GM12864 (cell line): ENCODE measurements around the gene STMND1.

ENCODE experiments used
- DNase-seq: peaks from one replicate; pipeline ENCODE4 v3.0.0-alpha.2; 2011; ENCODE audit warnings: low read depth
- H3K4me3 ChIP-seq: 2 replicates; pipeline ENCODE4 v1.5.1; 2011; ENCODE audit warnings: mild to moderate bottlenecking, low read depth, low read length, control low read depth
- TF ChIP-seq, protein P1 (sequence below): IDR thresholded peaks from 2 replicates; pipeline ENCODE4 v1.5.1; 2011; ENCODE audit warnings: low read depth, mild to moderate bottlenecking, moderate library complexity, low read length, control low read depth, inconsistent platforms; ENCODE audit errors: missing control alignments

STMND1 gene

GRCh38 chr6:17157617-17158016 lies 55.8 kb downstream of the STMND1 start:
- TF ChIP-seq, protein P1, sequence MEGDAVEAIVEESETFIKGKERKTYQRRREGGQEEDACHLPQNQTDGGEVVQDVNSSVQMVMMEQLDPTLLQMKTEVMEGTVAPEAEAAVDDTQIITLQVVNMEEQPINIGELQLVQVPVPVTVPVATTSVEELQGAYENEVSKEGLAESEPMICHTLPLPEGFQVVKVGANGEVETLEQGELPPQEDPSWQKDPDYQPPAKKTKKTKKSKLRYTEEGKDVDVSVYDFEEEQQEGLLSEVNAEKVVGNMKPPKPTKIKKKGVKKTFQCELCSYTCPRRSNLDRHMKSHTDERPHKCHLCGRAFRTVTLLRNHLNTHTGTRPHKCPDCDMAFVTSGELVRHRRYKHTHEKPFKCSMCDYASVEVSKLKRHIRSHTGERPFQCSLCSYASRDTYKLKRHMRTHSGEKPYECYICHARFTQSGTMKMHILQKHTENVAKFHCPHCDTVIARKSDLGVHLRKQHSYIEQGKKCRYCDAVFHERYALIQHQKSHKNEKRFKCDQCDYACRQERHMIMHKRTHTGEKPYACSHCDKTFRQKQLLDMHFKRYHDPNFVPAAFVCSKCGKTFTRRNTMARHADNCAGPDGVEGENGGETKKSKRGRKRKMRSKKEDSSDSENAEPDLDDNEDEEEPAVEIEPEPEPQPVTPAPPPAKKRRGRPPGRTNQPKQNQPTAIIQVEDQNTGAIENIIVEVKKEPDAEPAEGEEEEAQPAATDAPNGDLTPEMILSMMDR = no peak
- no peak for DNase-seq
- H3K4me3 ChIP-seq = no peak overlapping the region

DNA sequence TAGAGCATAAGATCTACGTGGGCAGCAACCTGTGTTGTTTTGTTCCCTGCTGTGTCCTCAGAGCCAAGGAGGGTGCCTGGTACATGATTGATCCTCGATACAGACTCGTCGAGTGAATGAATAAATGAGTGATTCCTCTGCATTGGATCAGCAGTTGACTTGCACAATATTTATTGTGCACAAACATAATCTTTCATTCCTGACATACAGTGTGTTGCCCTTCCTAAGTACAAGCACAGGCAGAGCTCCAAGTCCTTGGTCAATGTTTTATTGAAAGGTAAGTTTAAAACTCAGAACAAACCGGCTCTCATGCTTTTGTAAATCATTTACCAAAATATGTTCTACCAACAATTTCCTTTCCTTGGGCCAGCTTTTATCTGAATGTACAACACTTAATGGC lies 57.4 kb downstream of the STMND1 start:
- TF ChIP-seq, protein P1 = no peak
- DNase-seq = no peak
- no peak overlapping the region for H3K4me3 ChIP-seq

DNA sequence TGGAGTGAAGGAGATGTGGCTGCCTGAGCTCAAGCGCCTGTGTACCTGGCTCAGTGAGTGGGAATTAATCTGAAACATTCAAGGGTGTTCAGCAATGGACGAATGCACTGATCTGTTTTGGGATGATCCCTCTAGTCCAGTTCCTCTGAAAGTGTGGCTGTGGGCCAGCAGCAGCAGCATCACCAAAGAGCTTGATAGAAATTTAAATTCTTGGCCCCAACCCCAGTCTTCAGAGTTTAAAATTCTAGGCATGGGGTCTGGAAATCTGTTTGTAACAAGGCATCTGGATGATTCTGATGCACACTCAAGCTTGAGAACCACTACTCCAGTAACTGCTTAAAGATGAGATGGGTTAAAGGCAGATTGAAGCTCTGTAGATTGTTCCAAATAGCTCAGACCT lies 59.2 kb downstream of the STMND1 start:
- TF ChIP-seq, protein P1 = no peak
- DNase-seq = no peak
- H3K4me3 ChIP-seq = no peak overlapping the region

DNA sequence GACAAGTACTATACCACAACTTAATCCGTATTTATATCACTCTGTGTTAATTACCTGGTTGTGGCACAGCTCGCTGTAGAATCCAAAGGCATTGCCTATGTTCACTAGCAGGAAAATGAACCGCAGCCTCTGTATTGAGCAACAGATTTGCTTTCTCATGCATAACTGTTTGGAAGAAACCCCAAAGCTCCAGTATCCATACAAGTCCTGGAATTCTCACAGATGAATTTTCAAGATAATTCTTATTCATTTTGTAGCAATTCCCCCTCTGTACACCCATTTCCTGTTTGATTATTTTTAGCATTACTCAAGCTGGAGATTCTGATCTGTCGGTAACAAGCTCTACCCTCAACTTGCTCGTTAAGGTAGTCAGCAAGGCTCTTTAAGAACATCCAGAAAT lies 63.5 kb downstream of the STMND1 start:
- TF ChIP-seq, protein P1 = no peak
- no peak for DNase-seq
- H3K4me3 ChIP-seq = no peak overlapping the region

DNA sequence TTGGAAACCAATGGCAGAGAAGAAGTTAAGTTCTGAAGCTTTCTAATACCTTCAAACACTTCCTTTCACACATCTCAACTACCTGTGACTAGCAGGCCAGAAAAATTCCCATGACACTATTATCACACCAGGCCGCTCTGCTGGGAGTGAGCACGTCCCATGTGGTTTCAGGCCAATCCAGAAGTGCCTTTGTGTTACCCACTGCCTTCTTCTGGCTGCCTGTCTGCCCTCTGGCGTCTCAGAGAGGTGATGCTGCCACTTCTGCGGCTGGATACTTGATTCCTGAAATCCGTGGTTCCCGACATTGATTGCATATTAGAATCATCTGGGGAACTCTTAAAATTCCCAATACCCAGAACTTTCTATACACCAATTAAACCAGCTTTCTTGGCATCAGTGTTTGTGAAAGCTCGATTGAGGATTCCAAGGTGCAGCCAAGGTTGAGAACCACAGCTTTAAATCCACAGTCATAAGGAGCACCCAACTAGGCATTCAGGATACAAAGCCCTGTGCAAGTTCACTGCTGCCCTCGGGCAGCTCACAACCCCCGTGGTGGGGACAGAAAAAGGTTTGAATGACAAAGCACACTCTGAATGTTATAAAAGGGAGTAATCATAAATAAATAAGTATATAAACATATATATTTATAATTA lies 65.6 kb downstream of the STMND1 start:
- no peak for DNase-seq
- no peak overlapping the region for H3K4me3 ChIP-seq
- TF ChIP-seq, protein P1 = peak; percentile 28

DNA sequence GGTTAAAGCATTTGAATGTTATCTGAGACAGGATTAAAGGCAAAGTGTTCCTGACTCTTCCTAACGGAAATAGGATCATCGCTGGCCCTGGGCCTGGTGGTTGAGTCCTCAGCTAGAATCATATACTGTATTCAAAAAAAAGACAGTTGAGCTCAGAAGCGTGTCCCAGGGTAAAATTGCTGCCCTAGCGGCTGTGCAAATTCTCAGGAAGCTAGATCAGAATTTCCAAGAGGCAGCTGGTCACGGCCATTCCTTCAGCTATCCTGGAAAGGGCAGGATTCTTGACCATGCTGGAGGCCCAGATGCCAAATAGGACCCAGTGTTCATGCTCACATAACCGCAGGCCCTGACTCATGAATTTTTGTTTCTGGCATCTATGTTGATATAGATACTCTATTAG lies 67.4 kb downstream of the STMND1 start:
- H3K4me3 ChIP-seq = no peak overlapping the region
- TF ChIP-seq, protein P1 = no peak
- no peak for DNase-seq

DNA sequence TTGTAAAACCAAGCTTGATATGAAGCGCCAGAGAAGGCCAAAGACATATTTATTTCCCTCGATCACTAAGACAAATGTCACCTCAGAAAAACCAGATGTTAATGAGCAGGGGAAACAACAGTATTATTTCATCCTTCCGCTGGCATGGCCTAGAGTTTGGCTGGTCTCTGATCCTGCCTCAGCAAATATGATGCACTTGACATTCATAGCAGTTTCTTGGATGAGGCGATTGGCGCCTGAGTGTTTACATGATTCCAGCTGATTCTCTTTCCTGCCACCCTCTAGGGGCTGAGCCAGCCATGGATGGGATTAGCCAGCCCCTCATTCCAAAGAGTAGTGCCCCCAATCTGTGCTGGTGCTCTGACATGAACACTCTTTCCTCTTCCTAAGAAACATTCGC lies 67.9 kb downstream of the STMND1 start:
- no peak overlapping the region for H3K4me3 ChIP-seq
- no peak for DNase-seq
- TF ChIP-seq, protein P1 = no peak
